ENCODE results near the gene SPTB.

The SPTB gene

GRCh38 chr14:64763085-64763782, 116.5 kb downstream of the SPTB start:
- no peak for DNase-seq

- DNase-seq = peak; percentile 93
These were observed 117.4 kb downstream of the SPTB start for GRCh38 chr14:64762044-64763034.

- peak; percentile 60 for DNase-seq
These were observed 118.2 kb downstream of the SPTB start for GRCh38 chr14:64761441-64762043.

GRCh38 chr14:64760916-64761315, 118.8 kb downstream of the SPTB start:
- DNase-seq = no peak

GRCh38 chr14:64760146-64760755, 119.5 kb downstream of the SPTB start:
- DNase-seq = peak; percentile 67

GRCh38 chr14:64759555-64759938, 120.2 kb downstream of the SPTB start:
- DNase-seq = no peak

GRCh38 chr14:64758691-64759554, 120.8 kb downstream of the SPTB start:
- no peak for DNase-seq

GRCh38 chr14:64758025-64758521, 121.6 kb downstream of the SPTB start:
- DNase-seq = no peak

- no peak for DNase-seq
These were observed 122.1 kb downstream of the SPTB start for GRCh38 chr14:64757601-64758000.

- DNase-seq = no peak
These were observed 123.0 kb downstream of the SPTB start for GRCh38 chr14:64756712-64757111.

GRCh38 chr14:64755781-64756221, 123.9 kb downstream of the SPTB start:
- DNase-seq = no peak

GRCh38 chr14:64754685-64755084, 125.0 kb downstream of the SPTB start:
- no peak for DNase-seq

GRCh38 chr14:64753999-64754398, 125.7 kb downstream of the SPTB start:
- DNase-seq = no peak

- no peak for DNase-seq
These were observed 126.3 kb downstream of the SPTB start for GRCh38 chr14:64753374-64753773.

- DNase-seq = no peak
These were observed 126.8 kb downstream of the SPTB start for GRCh38 chr14:64752909-64753308.

GRCh38 chr14:64748995-64749714, 130.6 kb downstream of the SPTB start:
- DNase-seq = no peak

- no peak for DNase-seq
These were observed 131.2 kb downstream of the SPTB start for GRCh38 chr14:64748521-64748920.

GRCh38 chr14:64747327-64747726, 132.4 kb downstream of the SPTB start:
- no peak for DNase-seq

- DNase-seq = no peak
These were observed 133.1 kb downstream of the SPTB start for GRCh38 chr14:64746298-64747250.

Data from hematopoietic multipotent progenitor cell treated with erythropoietin and hydrocortisone succinate and interleukin-3 and kit ligand, for 8 days (in vitro differentiated cells).